ENCODE measurements around the gene USP5. TPM values are rescaled to one million over a fixed set of nuclear protein-coding genes. Genes with fewer than 3 reads are reported as not detected.
A peak's percentile ranks its signal among the peaks of the same experiment; 100 is the strongest.

USP5 gene
- total RNA-seq, 6 experiments from 2014 or later = 149 to 211 (median 182) TPM

DNA sequence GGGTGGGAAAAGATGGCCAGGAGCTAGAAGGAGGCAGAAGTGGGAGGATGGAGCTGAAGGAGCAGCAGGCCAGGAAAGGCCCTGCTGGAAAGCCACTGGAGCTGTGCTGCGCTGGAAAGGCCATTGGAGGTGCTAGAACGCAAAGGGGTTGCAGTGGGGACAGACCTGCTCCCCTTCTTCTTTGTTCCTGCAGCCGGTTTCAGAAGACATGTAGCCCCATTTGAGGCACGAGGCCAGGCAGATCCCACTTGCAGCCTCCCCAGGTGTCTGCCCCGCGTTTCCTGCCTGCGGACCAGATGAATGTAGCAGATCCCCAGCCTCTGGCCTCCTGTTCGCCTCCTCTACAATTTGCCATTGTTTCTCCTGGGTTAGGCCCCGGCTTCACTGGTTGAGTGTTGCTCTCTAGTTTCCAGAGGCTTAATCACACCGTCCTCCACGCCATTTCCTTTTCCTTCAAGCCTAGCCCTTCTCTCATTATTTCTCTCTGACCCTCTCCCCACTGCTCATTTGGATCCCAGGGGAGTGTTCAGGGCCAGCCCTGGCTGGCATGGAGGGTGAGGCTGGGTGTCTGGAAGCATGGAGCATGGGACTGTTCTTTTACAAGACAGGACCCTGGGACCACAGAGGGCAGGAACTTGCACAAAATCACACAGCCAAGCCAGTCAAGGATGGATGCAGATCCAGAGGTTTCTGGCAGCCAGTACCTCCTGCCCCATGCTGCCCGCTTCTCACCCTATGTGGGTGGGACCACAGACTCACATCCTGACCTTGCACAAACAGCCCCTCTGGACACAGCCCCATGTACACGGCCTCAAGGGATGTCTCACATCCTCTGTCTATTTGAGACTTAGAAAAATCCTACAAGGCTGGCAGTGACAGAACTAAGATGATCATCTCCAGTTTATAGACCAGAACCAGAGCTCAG, 32.6 kb upstream of the USP5 start:
- Mint-ChIP-seq H3K4me1 (ENCODE audit: low read depth) (peaks cover 36% of the 10 kb centered on the region), H3K27ac (no peak overlapping the region), H3K36me3 (ENCODE audit: low read depth) (no peaks in the 10 kb centered on the region), H3K4me3 (no peak overlapping the region), H3K9me3 (no peaks in the 10 kb centered on the region), H3K27me3 (ENCODE audit: insufficient read depth) (peaks cover 44% of the 10 kb centered on the region)
- no peak for DNase-seq
- TF ChIP-seq, protein P1, sequence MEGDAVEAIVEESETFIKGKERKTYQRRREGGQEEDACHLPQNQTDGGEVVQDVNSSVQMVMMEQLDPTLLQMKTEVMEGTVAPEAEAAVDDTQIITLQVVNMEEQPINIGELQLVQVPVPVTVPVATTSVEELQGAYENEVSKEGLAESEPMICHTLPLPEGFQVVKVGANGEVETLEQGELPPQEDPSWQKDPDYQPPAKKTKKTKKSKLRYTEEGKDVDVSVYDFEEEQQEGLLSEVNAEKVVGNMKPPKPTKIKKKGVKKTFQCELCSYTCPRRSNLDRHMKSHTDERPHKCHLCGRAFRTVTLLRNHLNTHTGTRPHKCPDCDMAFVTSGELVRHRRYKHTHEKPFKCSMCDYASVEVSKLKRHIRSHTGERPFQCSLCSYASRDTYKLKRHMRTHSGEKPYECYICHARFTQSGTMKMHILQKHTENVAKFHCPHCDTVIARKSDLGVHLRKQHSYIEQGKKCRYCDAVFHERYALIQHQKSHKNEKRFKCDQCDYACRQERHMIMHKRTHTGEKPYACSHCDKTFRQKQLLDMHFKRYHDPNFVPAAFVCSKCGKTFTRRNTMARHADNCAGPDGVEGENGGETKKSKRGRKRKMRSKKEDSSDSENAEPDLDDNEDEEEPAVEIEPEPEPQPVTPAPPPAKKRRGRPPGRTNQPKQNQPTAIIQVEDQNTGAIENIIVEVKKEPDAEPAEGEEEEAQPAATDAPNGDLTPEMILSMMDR (IDR thresholded peaks at IDR 0.05) = no peak

DNA sequence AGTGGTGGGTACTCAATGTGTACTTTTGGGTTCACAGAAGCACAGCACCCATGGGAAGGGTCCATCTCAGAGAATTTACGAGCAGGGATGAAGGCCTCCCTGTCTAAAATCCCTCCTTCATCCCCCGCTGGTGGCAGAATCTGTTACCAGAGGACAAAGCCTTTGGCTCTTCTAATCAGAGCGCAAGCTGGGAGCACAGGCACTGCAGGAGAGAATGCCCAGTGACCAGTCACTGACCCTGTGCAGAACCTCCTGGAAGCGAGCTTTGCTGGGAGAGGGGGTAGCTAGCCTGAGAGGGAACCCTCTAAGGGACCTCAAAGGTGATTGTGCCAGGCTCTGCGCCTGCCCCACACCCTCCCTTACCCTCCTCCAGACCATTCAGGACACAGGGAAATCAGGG, 31.8 kb upstream of the USP5 start:
- Mint-ChIP-seq H3K27ac (no peak overlapping the region), H3K9me3 (no peaks in the 10 kb centered on the region), H3K27me3 (ENCODE audit: insufficient read depth) (peaks cover 50% of the 10 kb centered on the region), H3K4me3 (no peak overlapping the region), H3K36me3 (ENCODE audit: low read depth) (peaks cover 5% of the 10 kb centered on the region), H3K4me1 (ENCODE audit: low read depth) (peaks cover 43% of the 10 kb centered on the region)
- TF ChIP-seq, protein P1 (IDR thresholded peaks at IDR 0.05) = no peak
- DNase-seq = no peak

DNA sequence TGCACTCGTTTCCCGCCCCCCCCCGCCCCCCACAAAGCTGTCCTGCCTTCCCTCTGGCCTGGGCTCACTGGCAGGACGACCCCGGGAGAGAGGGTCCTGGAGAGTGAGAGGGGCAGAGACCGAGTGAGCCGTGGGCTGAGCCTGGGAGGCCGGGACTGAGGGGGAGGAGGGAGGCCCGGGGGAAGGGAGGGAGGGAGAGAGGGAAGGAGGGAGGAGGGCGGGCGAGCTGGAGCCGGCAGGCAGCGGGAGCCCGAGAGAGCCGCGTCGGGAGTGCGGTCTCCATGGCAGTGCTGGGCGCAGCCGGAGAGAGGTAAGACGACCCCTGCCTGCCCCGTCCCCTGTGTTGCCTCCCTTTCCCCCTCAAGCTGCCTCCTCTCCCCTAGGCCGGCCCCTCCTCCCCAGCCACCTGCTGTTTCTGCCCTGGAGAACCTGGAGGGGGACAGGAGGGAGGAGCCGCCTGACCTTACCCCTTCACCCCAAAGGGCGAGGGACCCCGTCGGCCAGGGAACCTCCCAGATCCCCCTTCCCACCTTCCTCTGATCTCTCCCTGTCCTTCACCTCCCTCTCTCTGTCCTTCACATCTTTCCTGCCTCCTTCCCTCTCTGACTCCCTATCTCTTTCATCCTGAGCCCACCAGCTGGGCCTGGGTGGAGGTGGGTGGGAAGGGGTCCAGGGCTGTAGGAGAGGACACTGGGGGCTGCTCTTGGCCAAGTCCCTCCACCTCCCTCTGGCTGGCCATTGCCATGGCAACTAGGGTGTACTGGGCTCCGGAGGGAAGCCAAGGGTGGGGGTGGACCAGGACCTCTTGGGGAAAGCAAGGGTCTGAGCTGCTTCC, 30.1 kb upstream of the USP5 start, which contains the start of gene GPR162:
Gene GPR162 (plus strand): TSS at position 231 of the 835 bp plus-strand sequence. CDS start 2,078 bp downstream, outside the sequence.
- H3K36me3 Mint-ChIP-seq (ENCODE audit: low read depth) = peaks cover 8% of the 10 kb centered on the region
- H3K9me3 Mint-ChIP-seq = no peaks in the 10 kb centered on the region
- H3K27me3 Mint-ChIP-seq (ENCODE audit: insufficient read depth) = peaks cover 45% of the 10 kb centered on the region
- TF ChIP-seq, protein P1 (IDR thresholded peaks at IDR 0.05) = no peak
- H3K27ac Mint-ChIP-seq = peak within 1 kb of the TSS; percentile 19; the same call in 1 of the 2 replicates
- no peak for DNase-seq
- H3K4me1 Mint-ChIP-seq (ENCODE audit: low read depth) = peaks cover 48% of the 10 kb centered on the region
- peak within 1 kb of the TSS; percentile 80 for H3K4me3 Mint-ChIP-seq

DNA sequence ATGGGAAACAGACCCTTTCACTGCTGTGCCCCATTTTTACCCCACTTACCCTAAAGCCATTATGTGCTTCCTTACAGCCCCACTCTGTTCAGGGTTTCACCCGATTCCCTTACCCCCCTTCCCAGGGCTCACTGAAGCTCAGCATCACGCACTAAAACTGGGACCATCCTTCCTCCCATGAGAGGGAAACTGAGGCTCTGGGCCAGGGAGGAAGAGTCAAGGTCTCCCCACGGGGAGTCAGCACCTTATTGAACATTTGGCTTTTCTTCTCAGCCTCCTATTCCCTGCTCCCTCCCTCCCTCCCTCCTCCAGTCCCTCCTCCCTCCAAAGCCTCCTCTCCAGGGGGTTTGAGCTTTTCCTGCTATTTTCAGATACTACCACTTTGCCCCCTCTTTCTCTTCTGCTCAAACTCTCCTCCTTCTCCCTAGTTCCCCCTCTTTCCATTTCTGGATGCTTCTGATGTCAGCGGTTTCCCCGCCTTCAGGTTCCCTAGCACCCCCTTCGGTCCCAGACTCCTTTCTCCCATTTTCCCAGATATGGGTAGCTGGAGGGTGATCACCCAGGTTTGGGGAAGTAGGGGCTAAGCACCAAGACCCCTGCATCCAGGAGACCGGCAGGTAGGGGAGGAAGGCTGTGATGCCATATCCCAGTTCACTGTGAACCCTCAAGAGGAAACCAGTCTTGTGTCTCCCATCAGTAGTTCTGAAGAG, 29.4 kb upstream of the USP5 start:
- H3K27me3 Mint-ChIP-seq (ENCODE audit: insufficient read depth) = peaks cover 40% of the 10 kb centered on the region
- peaks cover 55% of the 10 kb centered on the region for H3K4me1 Mint-ChIP-seq (ENCODE audit: low read depth)
- no peak overlapping the region for H3K27ac Mint-ChIP-seq
- DNase-seq = no peak
- H3K4me3 Mint-ChIP-seq = peak overlapping the region; percentile 80; the same call in 1 of the 2 replicates
- TF ChIP-seq, protein P1 (IDR thresholded peaks at IDR 0.05) = no peak
- H3K9me3 Mint-ChIP-seq = no peaks in the 10 kb centered on the region
- peaks cover 8% of the 10 kb centered on the region for H3K36me3 Mint-ChIP-seq (ENCODE audit: low read depth)
